Measurements from ENCODE around the gene GABRG3.

Gene GABRG3

DNA sequence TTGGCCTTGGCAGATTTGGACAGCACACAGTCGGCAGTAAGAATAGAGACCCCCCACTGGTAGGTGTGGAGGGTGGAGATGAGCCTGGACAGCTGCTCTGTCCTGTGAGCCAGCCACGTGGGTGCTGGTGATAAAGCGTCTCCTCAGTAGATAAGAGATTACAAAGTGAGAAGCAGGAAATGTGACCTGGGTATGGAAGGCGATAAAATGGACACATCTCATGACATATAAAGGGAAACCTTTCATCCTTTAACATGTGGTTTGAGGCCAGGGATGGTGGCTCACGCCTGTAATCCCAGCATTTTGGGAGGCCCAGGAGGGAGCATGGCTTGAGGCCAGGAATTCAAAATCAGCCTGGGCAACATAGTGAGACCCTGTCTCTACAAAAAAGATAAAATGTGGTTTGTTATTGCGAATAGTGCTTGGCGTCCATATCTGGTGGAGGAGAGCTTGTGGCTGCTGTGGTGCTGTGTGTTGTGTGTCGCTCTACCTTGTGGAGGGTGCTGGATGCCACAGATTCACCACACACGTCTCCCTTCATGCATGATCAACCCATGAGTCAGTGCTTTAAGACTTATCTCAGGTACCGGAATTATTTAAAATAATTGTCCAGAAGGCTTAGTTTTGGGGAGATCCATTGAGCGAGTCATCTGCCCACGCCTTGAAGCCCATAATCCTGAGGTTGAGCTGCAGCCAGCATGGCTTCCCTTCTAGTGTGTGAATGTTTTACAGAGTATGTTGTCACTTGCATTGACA is 157.0 kb downstream of the GABRG3 start:
- no peaks in the 10 kb centered on the region for H3K36me3 ChIP-seq (ENCODE audit: insufficient read depth, insufficient read length, low read length)
- no peak overlapping the region for H3K9ac ChIP-seq (ENCODE audit: insufficient read length, low read depth)
- H3K9me3 ChIP-seq (ENCODE audit: insufficient read depth, low read length): no peaks in the 10 kb centered on the region
- no peak for DNase-seq (ENCODE audit: low read depth, low spot score)
- H3K4me3 ChIP-seq (ENCODE audit: insufficient read length, low read depth): no peak overlapping the region
- no peak for TF ChIP-seq SUZ12 (IDR thresholded peaks at IDR 0.05; ENCODE audit: extremely low read depth, insufficient read depth, insufficient read length)
- no peak for TF ChIP-seq ZNF274 (IDR thresholded peaks at IDR 0.05; ENCODE audit: low read depth, low read length)
- TF ChIP-seq YY1 (IDR thresholded peaks at IDR 0.05; ENCODE audit: insufficient read depth, insufficient read length): no peak
- no peaks in the 10 kb centered on the region for H3K27me3 ChIP-seq (ENCODE audit: insufficient read depth, insufficient read length)
- H3K4me1 ChIP-seq (ENCODE audit: insufficient read depth, insufficient read length): no peaks in the 10 kb centered on the region

DNA sequence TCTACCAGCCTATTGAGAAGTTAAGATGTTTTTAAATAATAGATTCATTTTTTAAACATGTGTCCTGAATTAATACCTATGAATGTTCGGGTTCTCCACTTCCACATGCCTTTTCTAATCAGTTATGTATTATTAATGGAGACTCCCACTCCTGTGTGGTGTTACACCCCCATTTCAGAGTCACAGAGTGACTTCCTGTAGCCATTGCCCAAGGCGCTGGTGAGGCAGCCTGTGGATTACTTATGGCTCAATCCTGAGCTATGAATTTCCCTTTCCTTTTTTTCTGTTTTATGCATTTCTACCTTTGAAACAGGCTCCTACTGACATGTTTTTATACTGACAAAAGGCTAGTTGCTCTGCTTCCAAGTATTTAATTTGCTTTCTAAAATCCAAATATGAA is 162.3 kb downstream of the GABRG3 start:
- DNase-seq (ENCODE audit: low read depth, low spot score): no peak
- Histone ChIP-seq H3K36me3 (ENCODE audit: insufficient read depth, insufficient read length, low read length) (no peaks in the 10 kb centered on the region), H3K27me3 (ENCODE audit: insufficient read depth, insufficient read length) (no peaks in the 10 kb centered on the region), H3K4me1 (ENCODE audit: insufficient read depth, insufficient read length) (no peaks in the 10 kb centered on the region), H3K4me3 (ENCODE audit: insufficient read length, low read depth) (no peak overlapping the region), H3K9me3 (ENCODE audit: insufficient read depth, low read length) (no peaks in the 10 kb centered on the region), H3K9ac (ENCODE audit: insufficient read length, low read depth) (no peak overlapping the region)
- no peak for TF ChIP-seq YY1 (IDR thresholded peaks at IDR 0.05; ENCODE audit: insufficient read depth, insufficient read length)
- TF ChIP-seq ZNF274 (IDR thresholded peaks at IDR 0.05; ENCODE audit: low read depth, low read length): no peak
- no peak for TF ChIP-seq SUZ12 (IDR thresholded peaks at IDR 0.05; ENCODE audit: extremely low read depth, insufficient read depth, insufficient read length)

GRCh38 chr15:27134481-27134880 is 163.5 kb downstream of the GABRG3 start:
- Histone ChIP-seq H3K4me1 (ENCODE audit: insufficient read depth, insufficient read length) (no peaks in the 10 kb centered on the region), H3K36me3 (ENCODE audit: insufficient read depth, insufficient read length, low read length) (no peaks in the 10 kb centered on the region), H3K27me3 (ENCODE audit: insufficient read depth, insufficient read length) (no peaks in the 10 kb centered on the region), H3K9me3 (ENCODE audit: insufficient read depth, low read length) (no peaks in the 10 kb centered on the region), H3K9ac (ENCODE audit: insufficient read length, low read depth) (no peak overlapping the region), H3K4me3 (ENCODE audit: insufficient read length, low read depth) (no peak overlapping the region)
- DNase-seq (ENCODE audit: low read depth, low spot score): no peak
- TF ChIP-seq SUZ12 (IDR thresholded peaks at IDR 0.05; ENCODE audit: extremely low read depth, insufficient read depth, insufficient read length): no peak
- TF ChIP-seq ZNF274 (IDR thresholded peaks at IDR 0.05; ENCODE audit: low read depth, low read length): no peak
- no peak for TF ChIP-seq YY1 (IDR thresholded peaks at IDR 0.05; ENCODE audit: insufficient read depth, insufficient read length)

DNA sequence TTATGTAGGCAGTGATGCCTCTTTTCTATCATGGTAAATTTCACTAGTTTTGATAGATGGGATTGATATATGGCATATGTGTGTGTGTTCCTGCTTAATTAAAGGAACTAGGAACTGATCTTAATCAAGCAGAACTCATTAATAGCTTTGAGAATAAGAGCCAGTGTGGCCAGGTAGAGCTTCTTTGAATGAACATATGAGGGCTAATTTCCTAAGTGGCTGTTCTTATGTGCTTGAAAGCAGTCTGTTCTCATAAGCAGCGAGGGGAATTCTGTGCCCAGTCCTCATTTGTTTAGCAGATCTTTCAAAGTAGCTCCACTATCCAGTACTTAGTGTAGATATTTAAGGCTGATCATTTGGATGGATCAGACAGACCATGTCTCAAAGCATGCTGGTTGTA is 164.2 kb downstream of the GABRG3 start:
- no peak for TF ChIP-seq SUZ12 (IDR thresholded peaks at IDR 0.05; ENCODE audit: extremely low read depth, insufficient read depth, insufficient read length)
- TF ChIP-seq ZNF274 (IDR thresholded peaks at IDR 0.05; ENCODE audit: low read depth, low read length): no peak
- DNase-seq (ENCODE audit: low read depth, low spot score): no peak
- H3K9me3 ChIP-seq (ENCODE audit: insufficient read depth, low read length): no peaks in the 10 kb centered on the region
- no peaks in the 10 kb centered on the region for H3K4me1 ChIP-seq (ENCODE audit: insufficient read depth, insufficient read length)
- H3K9ac ChIP-seq (ENCODE audit: insufficient read length, low read depth): no peak overlapping the region
- H3K36me3 ChIP-seq (ENCODE audit: insufficient read depth, insufficient read length, low read length): no peaks in the 10 kb centered on the region
- H3K4me3 ChIP-seq (ENCODE audit: insufficient read length, low read depth): no peak overlapping the region
- no peaks in the 10 kb centered on the region for H3K27me3 ChIP-seq (ENCODE audit: insufficient read depth, insufficient read length)

DNA sequence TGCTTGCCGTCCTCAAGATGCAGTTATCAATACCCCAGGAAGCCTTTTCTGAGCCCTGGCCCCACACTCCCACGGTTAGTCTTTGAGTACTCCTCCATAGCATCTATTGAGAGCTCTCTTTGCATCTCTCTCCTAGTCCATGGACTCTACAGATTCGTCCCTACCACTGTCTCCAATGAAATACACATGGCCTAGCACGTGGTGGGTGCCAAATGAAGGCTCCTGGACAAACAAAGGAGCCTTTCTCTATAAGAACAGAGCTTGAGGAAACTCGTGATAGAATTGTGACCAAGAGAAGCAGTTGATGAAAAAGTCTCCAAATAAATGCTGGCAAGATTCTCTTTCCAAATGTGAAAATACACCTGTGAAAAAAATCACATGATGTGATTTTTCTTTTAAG is 166.1 kb downstream of the GABRG3 start:
- Histone ChIP-seq H3K9me3 (ENCODE audit: insufficient read depth, low read length) (no peaks in the 10 kb centered on the region), H3K27me3 (ENCODE audit: insufficient read depth, insufficient read length) (no peaks in the 10 kb centered on the region), H3K36me3 (ENCODE audit: insufficient read depth, insufficient read length, low read length) (no peaks in the 10 kb centered on the region), H3K9ac (ENCODE audit: insufficient read length, low read depth) (no peak overlapping the region), H3K4me3 (ENCODE audit: insufficient read length, low read depth) (no peak overlapping the region), H3K4me1 (ENCODE audit: insufficient read depth, insufficient read length) (no peaks in the 10 kb centered on the region)
- no peak for DNase-seq (ENCODE audit: low read depth, low spot score)
- no peak for TF ChIP-seq ZNF274 (IDR thresholded peaks at IDR 0.05; ENCODE audit: low read depth, low read length)

DNA sequence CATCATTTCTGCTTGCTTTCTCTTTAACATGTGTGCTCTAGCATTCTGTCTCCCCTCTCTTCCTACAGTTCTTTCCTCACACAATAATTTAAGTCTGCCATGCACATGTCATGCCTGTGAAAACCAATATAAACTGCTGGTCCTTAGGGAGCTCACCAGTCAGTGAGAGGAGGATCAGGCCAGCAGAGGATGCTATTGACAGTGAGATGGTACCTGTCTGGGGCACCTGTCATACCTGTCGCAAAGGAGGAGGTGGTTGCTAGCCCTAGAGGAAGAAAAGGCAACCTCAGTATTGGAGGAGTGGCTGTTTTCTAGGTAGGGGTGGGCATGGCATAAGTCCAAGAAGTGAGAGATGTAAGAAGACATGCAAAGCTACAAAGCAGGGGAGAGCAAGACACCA is 194.6 kb downstream of the GABRG3 start:
- no peaks in the 10 kb centered on the region for H3K27me3 ChIP-seq (ENCODE audit: insufficient read depth, insufficient read length)
- H3K9ac ChIP-seq (ENCODE audit: insufficient read length, low read depth): no peak overlapping the region
- H3K9me3 ChIP-seq (ENCODE audit: insufficient read depth, low read length): peaks cover 8% of the 10 kb centered on the region; the same call in 1 of the 2 replicates
- TF ChIP-seq YY1 (IDR thresholded peaks at IDR 0.05; ENCODE audit: insufficient read depth, insufficient read length): no peak
- no peak for TF ChIP-seq SUZ12 (IDR thresholded peaks at IDR 0.05; ENCODE audit: extremely low read depth, insufficient read depth, insufficient read length)
- TF ChIP-seq ZNF274 (IDR thresholded peaks at IDR 0.05; ENCODE audit: low read depth, low read length): no peak
- no peak for DNase-seq (ENCODE audit: low read depth, low spot score)
- no peaks in the 10 kb centered on the region for H3K4me1 ChIP-seq (ENCODE audit: insufficient read depth, insufficient read length)
- H3K4me3 ChIP-seq (ENCODE audit: insufficient read length, low read depth): no peak overlapping the region
- H3K36me3 ChIP-seq (ENCODE audit: insufficient read depth, insufficient read length, low read length): no peaks in the 10 kb centered on the region

GRCh38 chr15:27166917-27167316 is 195.9 kb downstream of the GABRG3 start:
- no peak for DNase-seq (ENCODE audit: low read depth, low spot score)
- no peaks in the 10 kb centered on the region; the same call in 1 of the 2 replicates for H3K9me3 ChIP-seq (ENCODE audit: insufficient read depth, low read length)
- no peaks in the 10 kb centered on the region for H3K36me3 ChIP-seq (ENCODE audit: insufficient read depth, insufficient read length, low read length)
- no peak overlapping the region for H3K9ac ChIP-seq (ENCODE audit: insufficient read length, low read depth)
- TF ChIP-seq ZNF274 (IDR thresholded peaks at IDR 0.05; ENCODE audit: low read depth, low read length) (no peak), YY1 (IDR thresholded peaks at IDR 0.05; ENCODE audit: insufficient read depth, insufficient read length) (no peak), SUZ12 (IDR thresholded peaks at IDR 0.05; ENCODE audit: extremely low read depth, insufficient read depth, insufficient read length) (no peak)
- no peak overlapping the region for H3K4me3 ChIP-seq (ENCODE audit: insufficient read length, low read depth)
- H3K27me3 ChIP-seq (ENCODE audit: insufficient read depth, insufficient read length): no peaks in the 10 kb centered on the region
- no peaks in the 10 kb centered on the region for H3K4me1 ChIP-seq (ENCODE audit: insufficient read depth, insufficient read length)
